Smooth muscle cell (in vitro differentiated cells): ENCODE data around the gene IMMP2L. TPM values are rescaled to one million over a fixed set of nuclear protein-coding genes. Genes with fewer than 3 reads are reported as not detected.
"Not testable (repeated sequence)": the region's sequence is repeated elsewhere in the genome, so short reads cannot be mapped to it uniquely, and the experiment has no call there.

Experiments
- DNase-seq: peaks from one replicate; lab custom pipeline; 2025; ENCODE audit not compliant: unreplicated experiment; lab: John Stamatoyannopoulos, UW
- H2AFZ ChIP-seq: fragments of 200-600 bp; sonication (generic); 2 replicates; pipeline ENCODE4 v1.6.0; 2016; ENCODE audit warnings: antibody characterized with exemption, low read depth, mild to moderate bottlenecking
- H3F3A ChIP-seq: fragments of 200-600 bp; sonication (generic); 2 replicates; pipeline ENCODE4 v1.6.0; 2017; ENCODE audit warnings: antibody characterized with exemption, low read depth
- H3K27ac ChIP-seq: fragments of 200-600 bp; sonication (generic); 2 replicates; pipeline ENCODE4 v1.5.1; 2016; ENCODE audit warnings: low read depth, mild to moderate bottlenecking
- H3K27me3 ChIP-seq: fragments of 200-600 bp; sonication (generic); 2 replicates; pipeline ENCODE4 v1.6.1; 2016; ENCODE audit warnings: low read depth, mild to moderate bottlenecking
- H3K36me3 ChIP-seq: fragments of 200-600 bp; sonication (generic); 2 replicates; pipeline ENCODE4 v1.5.1; 2016; ENCODE audit warnings: low read depth
- H3K4me1 ChIP-seq: fragments of 200-600 bp; sonication (generic); 2 replicates; pipeline ENCODE4 v1.5.1; 2016; ENCODE audit warnings: low read depth
- H3K4me2 ChIP-seq: fragments of 200-600 bp; sonication (generic); 2 replicates; pipeline ENCODE4 v1.6.0; 2016; ENCODE audit warnings: mild to moderate bottlenecking
- H3K4me3 ChIP-seq: fragments of 200-600 bp; sonication (generic); 2 replicates; pipeline ENCODE4 v1.5.1; 2016; ENCODE audit warnings: mild to moderate bottlenecking
- H3K79me2 ChIP-seq: fragments of 200-600 bp; sonication (generic); 2 replicates; pipeline ENCODE4 v1.6.0; 2016; ENCODE audit warnings: low read depth, mild to moderate bottlenecking
- H3K9ac ChIP-seq: fragments of 200-600 bp; sonication (generic); 2 replicates; pipeline ENCODE4 v1.6.0; 2016; ENCODE audit warnings: low read depth
- H3K9me3 ChIP-seq: fragments of 200-600 bp; sonication (generic); replicated peaks from 2 replicates; pipeline ENCODE4 v1.5.1; 2016; ENCODE audit warnings: low read depth
- H4K20me1 ChIP-seq: fragments of 200-600 bp; sonication (generic); 2 replicates; pipeline ENCODE4 v1.6.0; 2016; ENCODE audit warnings: low read depth
- WGBS: methylation state at CpG from one replicate; pipeline ENCODE4 v1.1.7; 2016; ENCODE audit warnings: low lambda C conversion rate; 5-methylcytosine and 5-hydroxymethylcytosine counted together
- polyA plus RNA-seq: library from polyadenylated mRNA; unstranded; fragments of >200 nt; fragmentation: Nextera tagmentation; extraction: Ambion mirVana; gene quantifications from 2 replicates; pipeline ENCODE4 v1.2.1, GENCODE V29; 2016
- total RNA-seq: library from RNA; depleted of rRNA; stranded (reverse); fragments of >200 nt; gene quantifications from 2 replicates; pipeline ENCODE4 v1.2.3, GENCODE V29; 2014
- TF ChIP-seq, protein P1 (sequence below): fragments of 200-600 bp; sonication (generic); IDR thresholded peaks from 2 replicates; pipeline ENCODE4 v1.5.1; 2017; ENCODE audit warnings: borderline replicate concordance, mild to moderate bottlenecking, antibody characterized with exemption; ENCODE audit not compliant: insufficient read depth, poor library complexity, severe bottlenecking

The IMMP2L gene
- total and polyA plus RNA-seq, 2 experiments from 2014 or later, result 10.9 to 11.1 TPM

DNA sequence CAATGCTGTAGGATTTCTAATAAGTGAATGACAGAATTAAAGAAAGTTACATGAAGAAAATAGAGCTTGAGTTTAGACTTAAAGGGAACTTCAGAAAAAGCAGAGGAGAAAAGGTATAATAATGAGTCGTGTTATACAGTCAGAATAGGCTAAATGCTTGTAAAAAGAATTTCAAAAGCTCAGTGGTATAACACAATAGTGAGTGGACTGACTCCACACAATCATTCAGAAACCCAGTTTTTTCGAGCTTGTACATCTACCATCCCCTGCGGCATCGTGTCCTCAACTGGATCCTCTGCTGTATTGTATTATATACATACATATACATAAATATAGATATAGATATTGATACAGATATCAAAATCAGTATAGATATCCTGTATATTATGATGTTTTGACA lies 52.2 kb downstream of the IMMP2L start:
- TF ChIP-seq, protein P1, sequence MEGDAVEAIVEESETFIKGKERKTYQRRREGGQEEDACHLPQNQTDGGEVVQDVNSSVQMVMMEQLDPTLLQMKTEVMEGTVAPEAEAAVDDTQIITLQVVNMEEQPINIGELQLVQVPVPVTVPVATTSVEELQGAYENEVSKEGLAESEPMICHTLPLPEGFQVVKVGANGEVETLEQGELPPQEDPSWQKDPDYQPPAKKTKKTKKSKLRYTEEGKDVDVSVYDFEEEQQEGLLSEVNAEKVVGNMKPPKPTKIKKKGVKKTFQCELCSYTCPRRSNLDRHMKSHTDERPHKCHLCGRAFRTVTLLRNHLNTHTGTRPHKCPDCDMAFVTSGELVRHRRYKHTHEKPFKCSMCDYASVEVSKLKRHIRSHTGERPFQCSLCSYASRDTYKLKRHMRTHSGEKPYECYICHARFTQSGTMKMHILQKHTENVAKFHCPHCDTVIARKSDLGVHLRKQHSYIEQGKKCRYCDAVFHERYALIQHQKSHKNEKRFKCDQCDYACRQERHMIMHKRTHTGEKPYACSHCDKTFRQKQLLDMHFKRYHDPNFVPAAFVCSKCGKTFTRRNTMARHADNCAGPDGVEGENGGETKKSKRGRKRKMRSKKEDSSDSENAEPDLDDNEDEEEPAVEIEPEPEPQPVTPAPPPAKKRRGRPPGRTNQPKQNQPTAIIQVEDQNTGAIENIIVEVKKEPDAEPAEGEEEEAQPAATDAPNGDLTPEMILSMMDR, result no peak
- Histone ChIP-seq H3K4me3 (no peak overlapping the region), H4K20me1 (no peaks in the 10 kb centered on the region), H3K9me3 (no peaks in the 10 kb centered on the region), H3K79me2 (no peaks in the 10 kb centered on the region), H3K27ac (no peak overlapping the region), H3K36me3 (no peaks in the 10 kb centered on the region), H3F3A (no peaks in the 10 kb centered on the region), H3K4me2 (no peak overlapping the region), H3K27me3 (no peaks in the 10 kb centered on the region), H3K4me1 (no peaks in the 10 kb centered on the region), H3K9ac (no peak overlapping the region), H2AFZ (no peak overlapping the region)
- DNase-seq, result no peak
- WGBS, result 93% methylated on average over 4 of the region's 4 CpGs

DNA sequence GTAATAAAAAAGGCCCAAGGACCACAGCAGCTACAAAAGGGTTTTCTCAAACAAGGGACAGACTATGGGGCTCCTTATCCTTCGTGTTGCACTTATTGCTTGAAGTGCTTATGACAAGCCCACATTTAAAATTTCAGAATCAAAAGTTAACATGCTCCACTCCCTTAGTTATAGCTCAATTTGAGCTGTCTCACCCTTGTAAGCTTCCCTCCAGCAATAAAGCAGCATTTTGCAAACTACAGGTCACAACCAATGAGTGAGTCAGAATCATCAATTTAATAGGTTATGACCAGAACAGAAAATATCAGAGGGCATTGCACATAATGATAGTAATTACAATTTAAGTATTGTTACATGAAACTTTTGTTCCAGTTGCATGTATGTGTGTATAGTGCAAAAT lies 53.0 kb downstream of the IMMP2L start:
- Histone ChIP-seq H3K79me2 (no peaks in the 10 kb centered on the region), H3K27ac (no peak overlapping the region), H3K9me3 (no peaks in the 10 kb centered on the region), H3K36me3 (no peaks in the 10 kb centered on the region), H3K4me2 (no peak overlapping the region), H3F3A (no peaks in the 10 kb centered on the region), H3K9ac (no peak overlapping the region), H4K20me1 (no peaks in the 10 kb centered on the region), H3K4me3 (no peak overlapping the region), H2AFZ (no peak overlapping the region), H3K27me3 (no peaks in the 10 kb centered on the region), H3K4me1 (no peaks in the 10 kb centered on the region)
- TF ChIP-seq, protein P1, result no peak
- no peak for DNase-seq
- 85% methylated on average over 1 of the region's 1 CpG for WGBS

DNA sequence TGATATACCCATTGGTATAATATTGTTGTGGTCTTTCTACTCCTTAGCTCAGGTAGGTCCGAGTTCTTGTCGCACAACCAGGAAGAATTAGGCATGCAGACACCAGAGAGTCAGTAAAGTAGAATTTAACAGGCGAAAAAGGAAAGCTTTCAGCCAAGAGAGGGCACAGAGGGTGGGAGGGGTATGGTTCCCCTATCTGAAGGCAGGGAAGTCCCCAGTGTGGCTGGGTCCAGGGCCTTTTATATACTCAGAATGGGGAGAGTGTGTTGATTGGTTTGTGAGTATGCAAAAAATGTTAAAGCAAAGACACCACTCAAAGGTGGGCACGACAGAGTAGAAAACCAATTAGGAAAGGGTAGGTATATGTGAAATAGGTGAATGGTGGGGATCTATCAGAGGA lies 53.9 kb downstream of the IMMP2L start:
- no peaks in the 10 kb centered on the region for H4K20me1 ChIP-seq
- no peak overlapping the region for H3K4me2 ChIP-seq
- H3K9ac ChIP-seq, result no peak overlapping the region
- no peak overlapping the region for H3K4me3 ChIP-seq
- TF ChIP-seq, protein P1, result no peak
- no peak overlapping the region for H3K27ac ChIP-seq
- H3F3A ChIP-seq, result no peaks in the 10 kb centered on the region
- no peaks in the 10 kb centered on the region for H3K79me2 ChIP-seq
- H2AFZ ChIP-seq, result no peak overlapping the region
- H3K9me3 ChIP-seq, result no peaks in the 10 kb centered on the region
- H3K27me3 ChIP-seq, result no peaks in the 10 kb centered on the region
- 96% methylated on average over 4 of the region's 4 CpGs for WGBS
- no peaks in the 10 kb centered on the region for H3K4me1 ChIP-seq
- no peaks in the 10 kb centered on the region for H3K36me3 ChIP-seq
- DNase-seq, result no peak

DNA sequence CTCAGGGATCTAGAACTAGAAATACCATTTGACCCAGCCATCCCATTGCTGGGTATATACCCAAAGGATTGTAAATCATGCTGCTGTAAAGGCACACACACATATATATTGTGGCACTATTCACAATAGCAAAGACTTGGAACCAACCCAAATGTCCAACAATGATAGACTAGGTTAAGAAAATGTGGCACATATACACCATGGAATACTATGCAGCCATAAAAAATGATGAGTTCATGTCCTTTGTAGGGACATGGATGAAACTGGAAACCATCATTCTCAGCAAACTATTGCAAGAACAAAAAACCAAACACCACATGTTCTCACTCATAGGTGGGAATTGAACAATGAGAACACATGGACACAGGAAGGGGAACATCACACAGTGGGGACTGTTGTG lies 56.9 kb downstream of the IMMP2L start:
- H3K27ac ChIP-seq, H3K79me2 ChIP-seq, H3K4me3 ChIP-seq, H3K4me2 ChIP-seq, H3K4me1 ChIP-seq, DNase-seq, H3K9ac ChIP-seq, H3F3A ChIP-seq, H4K20me1 ChIP-seq, H2AFZ ChIP-seq, H3K9me3 ChIP-seq, H3K36me3 ChIP-seq, H3K27me3 ChIP-seq: not testable (repeated sequence)

DNA sequence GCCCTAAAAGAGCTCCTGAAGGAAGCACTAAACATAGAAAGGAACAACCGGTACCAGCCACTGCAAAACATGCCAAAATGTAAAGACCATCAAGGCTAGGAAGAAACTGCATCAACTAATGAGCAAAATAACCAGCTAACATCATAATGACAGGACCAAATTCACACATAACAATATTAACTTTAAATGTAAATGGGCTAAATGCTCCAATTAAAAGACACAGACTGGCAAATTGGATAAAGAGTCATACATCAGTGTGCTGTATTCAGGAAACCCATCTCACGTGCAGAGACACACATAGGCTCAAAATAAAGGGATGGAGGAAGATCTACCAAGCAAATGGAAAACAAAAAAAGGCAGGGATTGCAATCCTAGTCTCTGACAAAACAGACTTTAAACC lies 60.5 kb downstream of the IMMP2L start:
- not testable (repeated sequence) for H3K4me3 ChIP-seq, H3K36me3 ChIP-seq, H3K27ac ChIP-seq, H3K4me2 ChIP-seq, H3K9ac ChIP-seq, H3K79me2 ChIP-seq, H3F3A ChIP-seq, H4K20me1 ChIP-seq, H3K27me3 ChIP-seq, DNase-seq, H3K9me3 ChIP-seq, H2AFZ ChIP-seq, H3K4me1 ChIP-seq
- 94% methylated on average over 2 of the region's 2 CpGs for WGBS
